ENCODE data around the gene MYO19.

The MYO19 gene

DNA sequence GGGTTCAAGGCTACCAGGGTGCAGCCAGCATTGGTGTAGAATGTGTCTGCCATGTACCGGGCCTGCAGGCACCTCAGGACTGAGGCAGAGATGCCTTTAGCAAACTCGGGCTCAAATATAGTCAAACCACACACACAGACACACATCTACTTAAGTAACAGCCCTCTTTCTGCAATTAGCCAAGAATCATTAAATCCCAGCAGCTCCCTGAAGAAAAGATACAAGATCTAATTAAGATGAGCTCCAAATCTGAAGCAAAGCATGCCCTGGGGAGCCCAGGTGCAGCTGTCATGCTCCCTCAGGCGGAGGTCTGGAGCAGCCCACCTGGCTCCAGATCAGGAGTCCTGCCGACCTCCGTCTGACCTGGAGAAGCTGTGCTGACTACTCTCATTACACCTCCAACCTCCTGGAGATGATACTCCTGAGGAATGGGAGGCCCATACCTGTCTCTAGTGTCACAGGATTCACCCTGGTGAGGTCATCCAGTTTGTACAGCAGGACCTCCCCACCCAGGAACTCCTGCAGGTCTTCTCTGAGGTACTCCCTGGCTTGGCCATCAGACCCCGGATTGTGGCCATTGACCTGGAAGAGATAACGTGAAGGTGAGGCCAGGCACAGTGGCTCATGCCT, 6.9 kb downstream of the MYO19 start:
- no CpG with 5 or more reads among the region's 7 CpGs for WGBS (ENCODE audit: extremely low coverage, insufficient coverage, low lambda C conversion rate)
- H3K4me3 ChIP-seq (ENCODE audit: low read length) = no peak overlapping the region
- H3K4me1 ChIP-seq (ENCODE audit: control insufficient read depth, low read depth, low read length) = no peaks in the 10 kb centered on the region
- H3K9ac ChIP-seq (ENCODE audit: low read length) = no peak overlapping the region
- H3K79me1 ChIP-seq (ENCODE audit: low read length) = peaks cover 10% of the 10 kb centered on the region
- H3K4ac ChIP-seq (ENCODE audit: low read depth, low read length) = no peak overlapping the region
- no peak overlapping the region for H4K8ac ChIP-seq (ENCODE audit: low read depth, low read length)
- H2BK15ac ChIP-seq (replicated peaks; ENCODE audit: low read depth) = no peak overlapping the region
- no peak overlapping the region for H3K4me2 ChIP-seq (ENCODE audit: low read length)
- no peaks in the 10 kb centered on the region for H3K27me3 ChIP-seq (ENCODE audit: insufficient read depth, low read length, poor library complexity)
- peaks cover 8% of the 10 kb centered on the region for H3K79me2 ChIP-seq (ENCODE audit: control insufficient read depth, insufficient read depth, low read length)
- no peak overlapping the region for H3K23ac ChIP-seq (ENCODE audit: low read length)
- H4K5ac ChIP-seq (ENCODE audit: low read length) = no peak overlapping the region
- H2BK120ac ChIP-seq (ENCODE audit: low read depth, low read length) = no peak overlapping the region
- no peak overlapping the region for H3K56ac ChIP-seq (ENCODE audit: low read length)
- H3K36me3 ChIP-seq (ENCODE audit: control insufficient read depth, insufficient read depth, low read length) = peaks cover 33% of the 10 kb centered on the region
- H3K18ac ChIP-seq (ENCODE audit: low read length) = no peak overlapping the region
- H2BK5ac ChIP-seq (ENCODE audit: low read length) = no peak overlapping the region
- DNase-seq = no peak
- H2AK5ac ChIP-seq (ENCODE audit: low read length) = no peak overlapping the region
- H3K27ac ChIP-seq (ENCODE audit: low read depth, low read length) = no peak overlapping the region

DNA sequence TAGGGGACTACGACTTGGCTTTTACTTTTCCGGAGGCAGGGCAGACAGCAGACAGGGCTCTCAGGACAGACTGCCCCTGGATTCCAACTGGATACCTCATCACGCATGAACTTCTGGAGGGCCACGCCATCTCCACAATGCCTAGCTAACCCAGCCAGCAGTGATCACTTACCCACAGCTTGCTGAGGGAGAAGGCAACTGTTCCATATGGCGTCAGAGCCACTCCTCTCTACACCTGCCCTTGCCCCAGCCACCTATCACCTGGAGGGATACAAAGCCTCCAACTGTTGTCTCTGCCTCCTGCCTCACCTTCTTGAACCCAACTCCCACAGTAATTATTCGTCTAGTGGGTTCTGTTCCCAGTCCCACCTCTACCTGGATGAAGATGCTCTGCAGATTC, 8.8 kb downstream of the MYO19 start:
- Histone ChIP-seq H3K36me3 (ENCODE audit: control insufficient read depth, insufficient read depth, low read length) (peaks cover 28% of the 10 kb centered on the region), H3K23ac (ENCODE audit: low read length) (no peak overlapping the region), H2BK5ac (ENCODE audit: low read length) (no peak overlapping the region), H3K9ac (ENCODE audit: low read length) (no peak overlapping the region), H3K4me1 (ENCODE audit: control insufficient read depth, low read depth, low read length) (no peaks in the 10 kb centered on the region), H2BK120ac (ENCODE audit: low read depth, low read length) (no peak overlapping the region), H4K8ac (ENCODE audit: low read depth, low read length) (no peak overlapping the region), H2AK5ac (ENCODE audit: low read length) (no peak overlapping the region), H3K4ac (ENCODE audit: low read depth, low read length) (no peak overlapping the region), H3K4me3 (ENCODE audit: low read length) (no peak overlapping the region), H2BK15ac (replicated peaks; ENCODE audit: low read depth) (no peak overlapping the region), H3K56ac (ENCODE audit: low read length) (no peak overlapping the region), H3K27ac (ENCODE audit: low read depth, low read length) (no peak overlapping the region), H4K5ac (ENCODE audit: low read length) (no peak overlapping the region), H3K27me3 (ENCODE audit: insufficient read depth, low read length, poor library complexity) (no peaks in the 10 kb centered on the region), H3K4me2 (ENCODE audit: low read length) (no peak overlapping the region), H3K79me1 (ENCODE audit: low read length) (peaks cover 6% of the 10 kb centered on the region), H3K79me2 (ENCODE audit: control insufficient read depth, insufficient read depth, low read length) (no peaks in the 10 kb centered on the region), H3K18ac (ENCODE audit: low read length) (no peak overlapping the region)
- no CpG with 5 or more reads among the region's 6 CpGs for WGBS (ENCODE audit: extremely low coverage, insufficient coverage, low lambda C conversion rate)
- DNase-seq = no peak

DNA sequence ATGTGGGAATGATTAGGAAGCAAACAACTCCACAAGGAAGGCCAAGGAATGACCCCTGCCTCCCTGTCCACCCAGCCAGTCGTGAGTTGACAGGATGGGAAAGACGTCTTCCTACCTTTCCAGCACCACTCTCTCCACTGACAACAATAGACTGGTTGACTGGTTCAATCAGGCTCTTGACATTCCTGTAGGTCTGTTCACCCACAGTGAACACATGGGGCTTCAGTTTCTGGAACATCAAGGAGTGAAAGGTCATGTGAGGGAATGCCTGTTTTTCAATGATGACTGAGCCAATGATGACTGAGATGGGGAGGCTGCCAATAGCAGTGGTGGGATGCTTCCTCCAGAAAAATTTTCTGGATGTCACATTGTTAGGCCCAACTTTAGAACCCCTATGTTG, 9.6 kb downstream of the MYO19 start:
- Histone ChIP-seq H2BK15ac (replicated peaks; ENCODE audit: low read depth) (no peak overlapping the region), H2BK5ac (ENCODE audit: low read length) (no peak overlapping the region), H4K8ac (ENCODE audit: low read depth, low read length) (no peak overlapping the region), H3K27me3 (ENCODE audit: insufficient read depth, low read length, poor library complexity) (no peaks in the 10 kb centered on the region), H3K36me3 (ENCODE audit: control insufficient read depth, insufficient read depth, low read length) (peaks cover 28% of the 10 kb centered on the region), H3K4me2 (ENCODE audit: low read length) (no peak overlapping the region), H3K4ac (ENCODE audit: low read depth, low read length) (no peak overlapping the region), H3K27ac (ENCODE audit: low read depth, low read length) (no peak overlapping the region), H2AK5ac (ENCODE audit: low read length) (no peak overlapping the region), H3K79me2 (ENCODE audit: control insufficient read depth, insufficient read depth, low read length) (no peaks in the 10 kb centered on the region), H2BK120ac (ENCODE audit: low read depth, low read length) (no peak overlapping the region), H3K4me1 (ENCODE audit: control insufficient read depth, low read depth, low read length) (no peaks in the 10 kb centered on the region), H3K23ac (ENCODE audit: low read length) (no peak overlapping the region), H3K79me1 (ENCODE audit: low read length) (peaks cover 6% of the 10 kb centered on the region), H3K56ac (ENCODE audit: low read length) (no peak overlapping the region), H4K5ac (ENCODE audit: low read length) (no peak overlapping the region), H3K18ac (ENCODE audit: low read length) (no peak overlapping the region), H3K4me3 (ENCODE audit: low read length) (no peak overlapping the region), H3K9ac (ENCODE audit: low read length) (no peak overlapping the region)
- no peak for DNase-seq
- WGBS (ENCODE audit: extremely low coverage, insufficient coverage, low lambda C conversion rate) = no CpG with 5 or more reads among the region's 2 CpGs

DNA sequence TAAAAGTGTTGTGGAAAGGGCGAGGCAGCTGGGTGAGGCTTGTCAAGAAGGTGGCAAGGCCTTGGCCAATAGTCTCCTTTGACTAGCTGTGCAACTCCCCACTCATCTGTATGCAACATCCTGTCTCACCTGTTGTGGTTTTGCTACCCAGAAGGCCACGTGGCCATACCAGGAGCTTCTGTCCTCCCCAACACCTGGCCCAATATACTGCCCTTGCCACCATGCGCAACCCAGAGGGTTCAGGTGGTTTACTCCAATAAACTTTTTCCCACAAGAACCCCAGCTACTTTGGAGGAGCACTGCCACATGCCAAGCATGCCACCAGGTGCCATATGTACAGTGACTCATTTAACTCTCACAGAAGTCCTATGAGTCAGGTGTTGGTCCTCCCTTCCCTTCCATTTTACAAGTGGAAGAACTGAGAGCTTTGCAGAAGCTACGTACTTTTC, 10.2 kb downstream of the MYO19 start:
- H3K4me1 ChIP-seq (ENCODE audit: control insufficient read depth, low read depth, low read length) = no peaks in the 10 kb centered on the region
- H3K18ac ChIP-seq (ENCODE audit: low read length) = no peak overlapping the region
- H2BK120ac ChIP-seq (ENCODE audit: low read depth, low read length) = no peak overlapping the region
- no CpG with 5 or more reads among the region's 4 CpGs for WGBS (ENCODE audit: extremely low coverage, insufficient coverage, low lambda C conversion rate)
- H3K9ac ChIP-seq (ENCODE audit: low read length) = no peak overlapping the region
- H3K27me3 ChIP-seq (ENCODE audit: insufficient read depth, low read length, poor library complexity) = no peaks in the 10 kb centered on the region
- H3K79me1 ChIP-seq (ENCODE audit: low read length) = peaks cover 6% of the 10 kb centered on the region
- no peak overlapping the region for H2BK5ac ChIP-seq (ENCODE audit: low read length)
- H3K4me3 ChIP-seq (ENCODE audit: low read length) = no peak overlapping the region
- no peak for DNase-seq
- H3K27ac ChIP-seq (ENCODE audit: low read depth, low read length) = no peak overlapping the region
- H3K56ac ChIP-seq (ENCODE audit: low read length) = no peak overlapping the region
- H3K23ac ChIP-seq (ENCODE audit: low read length) = no peak overlapping the region
- no peak overlapping the region for H3K4me2 ChIP-seq (ENCODE audit: low read length)
- H4K8ac ChIP-seq (ENCODE audit: low read depth, low read length) = no peak overlapping the region
- peaks cover 28% of the 10 kb centered on the region for H3K36me3 ChIP-seq (ENCODE audit: control insufficient read depth, insufficient read depth, low read length)
- H4K5ac ChIP-seq (ENCODE audit: low read length) = no peak overlapping the region
- H3K79me2 ChIP-seq (ENCODE audit: control insufficient read depth, insufficient read depth, low read length) = no peaks in the 10 kb centered on the region
- H3K4ac ChIP-seq (ENCODE audit: low read depth, low read length) = no peak overlapping the region
- H2AK5ac ChIP-seq (ENCODE audit: low read length) = no peak overlapping the region
- no peak overlapping the region for H2BK15ac ChIP-seq (replicated peaks; ENCODE audit: low read depth)

DNA sequence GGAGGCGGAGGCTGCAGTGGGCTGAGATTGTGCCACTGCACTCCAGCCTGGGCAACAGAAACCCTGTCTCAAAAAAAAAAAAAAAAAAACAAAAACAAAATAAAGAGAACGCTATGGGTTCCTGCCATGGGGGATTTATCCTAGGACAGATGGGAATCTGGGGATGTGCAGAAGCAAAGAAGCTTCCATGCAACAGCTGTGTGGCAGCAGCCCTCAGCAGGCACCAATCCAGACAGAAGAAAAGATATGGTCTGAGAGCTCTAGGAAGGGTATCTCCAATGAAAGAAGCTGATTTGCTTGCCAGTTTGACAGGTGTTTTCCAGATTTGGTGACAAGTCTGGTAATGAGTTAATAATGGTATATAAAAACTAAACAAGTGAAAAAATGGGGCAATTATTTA, 11.6 kb downstream of the MYO19 start:
- Histone ChIP-seq H3K4me2 (ENCODE audit: low read length) (no peak overlapping the region), H2BK5ac (ENCODE audit: low read length) (no peak overlapping the region), H3K18ac (ENCODE audit: low read length) (no peak overlapping the region), H3K4me1 (ENCODE audit: control insufficient read depth, low read depth, low read length) (no peaks in the 10 kb centered on the region), H3K27ac (ENCODE audit: low read depth, low read length) (no peak overlapping the region), H3K4me3 (ENCODE audit: low read length) (no peak overlapping the region), H3K79me1 (ENCODE audit: low read length) (peaks cover 6% of the 10 kb centered on the region), H3K4ac (ENCODE audit: low read depth, low read length) (no peak overlapping the region), H4K8ac (ENCODE audit: low read depth, low read length) (no peak overlapping the region), H4K5ac (ENCODE audit: low read length) (no peak overlapping the region), H2AK5ac (ENCODE audit: low read length) (no peak overlapping the region), H3K9ac (ENCODE audit: low read length) (no peak overlapping the region), H3K79me2 (ENCODE audit: control insufficient read depth, insufficient read depth, low read length) (no peaks in the 10 kb centered on the region), H3K23ac (ENCODE audit: low read length) (no peak overlapping the region), H2BK15ac (replicated peaks; ENCODE audit: low read depth) (no peak overlapping the region), H3K27me3 (ENCODE audit: insufficient read depth, low read length, poor library complexity) (no peaks in the 10 kb centered on the region), H2BK120ac (ENCODE audit: low read depth, low read length) (no peak overlapping the region), H3K36me3 (ENCODE audit: control insufficient read depth, insufficient read depth, low read length) (peaks cover 22% of the 10 kb centered on the region), H3K56ac (ENCODE audit: low read length) (no peak overlapping the region)
- no peak for DNase-seq
- no CpG with 5 or more reads among the region's 2 CpGs for WGBS (ENCODE audit: extremely low coverage, insufficient coverage, low lambda C conversion rate)

DNA sequence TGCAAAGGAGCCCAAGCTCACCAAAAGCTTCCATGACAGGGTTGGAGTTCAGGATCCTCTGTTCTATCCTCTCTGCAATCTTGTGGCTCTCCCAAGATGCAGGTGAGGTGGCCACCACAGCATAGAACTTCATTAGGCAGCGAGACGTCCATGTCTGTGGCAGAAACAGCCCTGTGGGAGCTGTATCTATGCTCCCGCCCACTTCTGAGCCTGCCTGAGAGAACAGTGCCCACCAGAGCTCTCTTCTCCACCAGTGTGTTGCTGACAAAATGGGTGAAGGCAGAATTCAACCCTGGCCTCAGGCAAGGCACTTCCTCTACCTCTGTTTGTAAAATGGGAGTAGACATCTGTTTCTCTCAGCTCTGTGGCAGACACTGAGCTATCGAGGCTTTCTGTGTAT, 18.8 kb downstream of the MYO19 start:
- H3K79me2 ChIP-seq (ENCODE audit: control insufficient read depth, insufficient read depth, low read length) = no peaks in the 10 kb centered on the region
- H3K27me3 ChIP-seq (ENCODE audit: insufficient read depth, low read length, poor library complexity) = no peaks in the 10 kb centered on the region
- H3K4me1 ChIP-seq (ENCODE audit: control insufficient read depth, low read depth, low read length) = no peaks in the 10 kb centered on the region
- no peak overlapping the region for H4K8ac ChIP-seq (ENCODE audit: low read depth, low read length)
- no peak for DNase-seq
- no peak overlapping the region for H2AK5ac ChIP-seq (ENCODE audit: low read length)
- H3K79me1 ChIP-seq (ENCODE audit: low read length) = no peaks in the 10 kb centered on the region
- no peak overlapping the region for H3K56ac ChIP-seq (ENCODE audit: low read length)
- no peak overlapping the region for H3K4me2 ChIP-seq (ENCODE audit: low read length)
- H3K4ac ChIP-seq (ENCODE audit: low read depth, low read length) = no peak overlapping the region
- H2BK5ac ChIP-seq (ENCODE audit: low read length) = no peak overlapping the region
- peaks cover 5% of the 10 kb centered on the region for H3K36me3 ChIP-seq (ENCODE audit: control insufficient read depth, insufficient read depth, low read length)
- H2BK120ac ChIP-seq (ENCODE audit: low read depth, low read length) = no peak overlapping the region
- H3K9ac ChIP-seq (ENCODE audit: low read length) = no peak overlapping the region
- H4K5ac ChIP-seq (ENCODE audit: low read length) = no peak overlapping the region
- H3K23ac ChIP-seq (ENCODE audit: low read length) = no peak overlapping the region
- no peak overlapping the region for H3K18ac ChIP-seq (ENCODE audit: low read length)
- no CpG with 5 or more reads among the region's 4 CpGs for WGBS (ENCODE audit: extremely low coverage, insufficient coverage, low lambda C conversion rate)
- H3K27ac ChIP-seq (ENCODE audit: low read depth, low read length) = no peak overlapping the region
- H3K4me3 ChIP-seq (ENCODE audit: low read length) = no peak overlapping the region
- H2BK15ac ChIP-seq (replicated peaks; ENCODE audit: low read depth) = no peak overlapping the region

Data from mesendoderm (in vitro differentiated cells).